SK-N-SH (cell line): ENCODE results near the gene SEC24D. TPM values are rescaled to one million over a fixed set of nuclear protein-coding genes. Genes with fewer than 3 reads are reported as not detected.

ENCODE experiments used
- CTCF ChIA-PET: fragments of 300-600, 350-600 bp; formaldehyde crosslinking; extraction: SDS; loops from one replicate; lab custom pipeline; 2021; lab: Yijun Ruan, JAX
- POLR2A ChIA-PET: fragments of 350-600 bp; sonication (Branson Sonifier 250); formaldehyde crosslinking; extraction: SDS; loops from one replicate; lab custom pipeline; 2020; ENCODE audit warnings: antibody characterized with exemption, inconsistent platforms; lab: Yijun Ruan, JAX
- DNase-seq: peaks from one replicate; pipeline ENCODE4 v3.0.0; 2012
- H2AFZ ChIP-seq: fragments of 200-600 bp; sonication (generic); 2 replicates; pipeline ENCODE4 v1.8.1; 2016; ENCODE audit warnings: antibody characterized with exemption, mild to moderate bottlenecking, low read depth
- H3F3A ChIP-seq: fragments of 200-600 bp; sonication (generic); replicated peaks from 2 replicates; pipeline ENCODE3; 2016; ENCODE audit warnings: antibody characterized with exemption, mild to moderate bottlenecking; ENCODE audit not compliant: insufficient read depth
- H3K27ac ChIP-seq, 2 experiments: fragments of 200-500 bp in 1 of 2; fragments of 200-600 bp in 1 of 2; sonication (Bioruptor generic) in 1 of 2; sonication (generic), shearing (Covaris generic) in 1 of 2; 2 replicates each; pipeline versions ENCODE4 v1.5.1 to v1.6.1; 2014 to 2016; ENCODE audit warnings: low read depth in 2 of 2, inconsistent platforms in 1 of 2, low read length in 1 of 2, mild to moderate bottlenecking in 1 of 2, mixed read lengths in 1 of 2
- H3K27me3 ChIP-seq: fragments of 200-600 bp; sonication (generic), shearing (Covaris generic); 2 replicates; pipeline ENCODE4 v1.6.1; 2016; ENCODE audit warnings: mixed run types; ENCODE audit not compliant: insufficient read depth
- H3K36me3 ChIP-seq, 2 experiments: fragments of 200-500 bp in 1 of 2; fragments of 200-600 bp in 1 of 2; sonication (Bioruptor generic) in 1 of 2; sonication (generic) in 1 of 2; replicated peaks in 1 of 2; 2 replicates each; pipeline versions ENCODE3 to v1.5.1; 2014 to 2016; ENCODE audit warnings: low read length in 1 of 2, mild to moderate bottlenecking in 1 of 2; ENCODE audit not compliant: insufficient read depth in 2 of 2, control insufficient read depth in 1 of 2
- H3K4me1 ChIP-seq, 2 experiments: fragments of 200-500 bp in 1 of 2; fragments of 200-600 bp in 1 of 2; sonication (Bioruptor generic) in 1 of 2; sonication (generic), shearing (Covaris generic) in 1 of 2; 2 replicates each; pipeline versions ENCODE4 v1.5.1 to v1.6.1; 2014 to 2016; ENCODE audit warnings: low read depth in 1 of 2, low read length in 1 of 2, mixed run types in 1 of 2; ENCODE audit not compliant: insufficient read depth in 2 of 2, control insufficient read depth in 1 of 2
- H3K4me2 ChIP-seq: fragments of 200-600 bp; sonication (generic), shearing (Covaris generic); 2 replicates; pipeline ENCODE4 v1.6.1; 2017; ENCODE audit warnings: mixed run types
- H3K4me3 ChIP-seq, 2 experiments: fragments of 200-500 bp in 1 of 2; fragments of 200-600 bp in 1 of 2; sonication (Bioruptor generic) in 1 of 2; sonication (generic), shearing (Covaris generic) in 1 of 2; 2 replicates each; pipeline versions ENCODE4 v1.5.1 to v1.8.1; 2014 to 2016; ENCODE audit warnings: low read depth in 2 of 2, inconsistent platforms in 1 of 2, low read length in 1 of 2, mild to moderate bottlenecking in 1 of 2, mixed read lengths in 1 of 2, moderate library complexity in 1 of 2
- H3K79me2 ChIP-seq: fragments of 200-600 bp; sonication (generic); 2 replicates; pipeline ENCODE4 v1.8.1; 2017; ENCODE audit warnings: mild to moderate bottlenecking; ENCODE audit not compliant: insufficient read depth
- H3K9ac ChIP-seq: fragments of 200-600 bp; sonication (generic); 2 replicates; pipeline ENCODE4 v1.6.1; 2017; ENCODE audit warnings: mixed run types
- H3K9me2 ChIP-seq: fragments of 200-600 bp; sonication (generic); 2 replicates; pipeline ENCODE4 v1.6.1; 2017; ENCODE audit warnings: mixed run types
- H3K9me3 ChIP-seq: fragments of 200-600 bp; sonication (generic); 2 replicates; pipeline ENCODE4 v1.6.1; 2017; ENCODE audit warnings: mixed run types, mild to moderate bottlenecking, moderate library complexity
- H4K20me1 ChIP-seq: fragments of 200-600 bp; sonication (generic); 2 replicates; pipeline ENCODE4 v1.6.1; 2017; ENCODE audit warnings: mild to moderate bottlenecking, mixed run types; ENCODE audit not compliant: insufficient read depth
- ELF1 ChIP-seq: IDR thresholded peaks from 2 replicates; pipeline ENCODE4 v1.4.0; 2012
- FOXM1 ChIP-seq: IDR thresholded peaks from 2 replicates; pipeline ENCODE4 v1.4.0; 2012; ENCODE audit warnings: low read depth, mild to moderate bottlenecking
- GATA2 ChIP-seq: sonication (generic); formaldehyde crosslinking; IDR thresholded peaks from 2 replicates; pipeline ENCODE4 v1.5.0; 2020; ENCODE audit warnings: mild to moderate bottlenecking, missing genetic modification reagents
- MEF2A ChIP-seq: IDR thresholded peaks from 2 replicates; pipeline ENCODE4 v1.4.0; 2012; ENCODE audit warnings: low read depth, borderline replicate concordance
- MXI1 ChIP-seq: IDR thresholded peaks from 2 replicates; pipeline ENCODE4 v1.6.1; 2012; ENCODE audit warnings: mild to moderate bottlenecking, low read depth, low read length, improper control_type of control experiment
- NFIC ChIP-seq: IDR thresholded peaks from 2 replicates; pipeline ENCODE4 v1.4.0; 2012; ENCODE audit warnings: borderline replicate concordance
- POLR2AphosphoS5 ChIP-seq: IDR thresholded peaks from 2 replicates; pipeline ENCODE4 v1.6.1; 2012; ENCODE audit warnings: low read depth, low read length
- RCOR1 ChIP-seq: fragments of 150-350 bp; IDR thresholded peaks from 2 replicates; pipeline ENCODE4 v1.6.1; 2017; ENCODE audit warnings: antibody characterized with exemption, low read length
- SMC3 ChIP-seq: IDR thresholded peaks from 2 replicates; pipeline ENCODE4 v1.6.1; 2012; ENCODE audit warnings: low read depth, low read length, improper control_type of control experiment
- TEAD4 ChIP-seq: IDR thresholded peaks from 2 replicates; pipeline ENCODE4 v1.4.0; 2012; ENCODE audit warnings: mild to moderate bottlenecking, borderline replicate concordance; ENCODE audit not compliant: insufficient read depth
- ZBTB33 ChIP-seq: IDR thresholded peaks from 2 replicates; pipeline ENCODE4 v1.4.0; 2012; ENCODE audit warnings: low read depth, borderline replicate concordance
- WGBS: methylation state at CpG from one replicate; pipeline ENCODE4 v1.1.6; 2017; ENCODE audit warnings: low lambda C conversion rate; 5-methylcytosine and 5-hydroxymethylcytosine counted together
- polyA plus RNA-seq, 3 experiments: library from polyadenylated mRNA; depleted of rRNA; stranded (reverse); fragments of >200 nt; gene quantifications; 2 replicates each; pipeline ENCODE4 v1.2.3, GENCODE V29; 2012
- TF ChIP-seq, protein P1 (sequence below): IDR thresholded peaks from 2 replicates; pipeline ENCODE4 v1.4.0; 2012; ENCODE audit warnings: low read depth

Gene SEC24D
- polyA plus RNA-seq, 1 of the 3 experiments (the other 2 are of a cell fraction) = 32.2 TPM

GRCh38 chr4:118834070-118834469 is 1.9 kb downstream of the SEC24D start:
- peak overlapping the region; percentile 96 for H3K9ac ChIP-seq
- peaks cover 8 to 24% of the 10 kb centered on the region in 2 experiments; a peak in 3 of 4 replicates for H3K4me1 ChIP-seq
- peaks cover 32 to 49% of the 10 kb centered on the region in 2 experiments for H3K36me3 ChIP-seq
- DNase-seq = peak; percentile 23
- H3K9me2 ChIP-seq = no peaks in the 10 kb centered on the region
- H3K27me3 ChIP-seq = no peaks in the 10 kb centered on the region
- WGBS = 48% methylated on average over 4 of the region's 4 CpGs
- H3K4me3 ChIP-seq = peak overlapping the region; percentile 84 to 96
- no peaks in the 10 kb centered on the region for H3K9me3 ChIP-seq
- peaks cover 10% of the 10 kb centered on the region for H3F3A ChIP-seq
- peaks cover 68% of the 10 kb centered on the region for H3K79me2 ChIP-seq
- CTCF ChIA-PET = interaction anchor here (0.8 to 6.4 kb wide), 5 partner anchors 8 to 62 kb away, joined by 3 to 25 read pairs (median 3); partner anchors contain the start of gene SYNPO2
- POLR2A ChIA-PET = interaction anchor here (2.0 kb wide), 1 partner anchor 55 kb away, joined by 8 read pairs; the partner anchor contains the start of gene SYNPO2
- no peak for TF ChIP-seq TEAD4
- TF ChIP-seq RCOR1 = no peak
- TF ChIP-seq GATA2 (CRISPR knock-in tag) = no peak
- TF ChIP-seq ZBTB33 = no peak
- TF ChIP-seq MXI1 = no peak
- no peak for TF ChIP-seq NFIC
- TF ChIP-seq SMC3 = no peak
- TF ChIP-seq FOXM1 = no peak
- TF ChIP-seq, protein P1, sequence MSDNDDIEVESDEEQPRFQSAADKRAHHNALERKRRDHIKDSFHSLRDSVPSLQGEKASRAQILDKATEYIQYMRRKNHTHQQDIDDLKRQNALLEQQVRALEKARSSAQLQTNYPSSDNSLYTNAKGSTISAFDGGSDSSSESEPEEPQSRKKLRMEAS = no peak
- no peak for TF ChIP-seq ELF1
- TF ChIP-seq POLR2AphosphoS5 = no peak
- H3K4me2 ChIP-seq = peak overlapping the region; percentile 84
- H4K20me1 ChIP-seq = peaks cover 53% of the 10 kb centered on the region
- H2AFZ ChIP-seq = no peak overlapping the region
- peak overlapping the region; percentile 90 to 95; a peak in 3 of 4 replicates for H3K27ac ChIP-seq

- Histone ChIP-seq H3K9me3 (no peaks in the 10 kb centered on the region), H3K9me2 (no peaks in the 10 kb centered on the region), H3K27me3 (no peaks in the 10 kb centered on the region), H3F3A (peaks cover 10% of the 10 kb centered on the region), H3K27ac (peak overlapping the region; percentile 90 to 95; a peak in 3 of 4 replicates), H3K79me2 (peaks cover 76% of the 10 kb centered on the region), H3K4me1 (peaks cover 8 to 25% of the 10 kb centered on the region in 2 experiments; a peak in 3 of 4 replicates), H3K4me2 (peak overlapping the region; percentile 84), H3K4me3 (peak overlapping the region in 1 of 2 experiments; percentile 84; a peak in 2 of 4 replicates), H4K20me1 (peaks cover 60% of the 10 kb centered on the region), H3K9ac (peak overlapping the region; percentile 96; the same call in 1 of the 2 replicates), H3K36me3 (peaks cover 38 to 55% of the 10 kb centered on the region in 2 experiments), H2AFZ (no peak overlapping the region)
- POLR2A ChIA-PET = interaction anchor here (2.0 kb wide), 1 partner anchor 55 kb away, joined by 8 read pairs; the partner anchor contains the start of gene SYNPO2
- TF ChIP-seq FOXM1 (no peak), MEF2A (no peak)
- TF ChIP-seq, protein P1 = no peak
- WGBS = 85% methylated on average over 5 of the region's 5 CpGs
- CTCF ChIA-PET = interaction anchor here (0.6 to 6.4 kb wide), 5 partner anchors 16 to 136 kb away, joined by 3 to 25 read pairs (median 5); partner anchors contain the start of gene SYNPO2
- DNase-seq = no peak
These were observed 2.6 kb downstream of the SEC24D start for GRCh38 chr4:118833192-118833820.
